D341Med (cell line): Measurements from ENCODE around the gene RGS7BP.
"Not testable (repeated sequence)": the region's sequence is repeated elsewhere in the genome, so short reads cannot be mapped to it uniquely, and the experiment has no call there.

Source experiments
- DNase-seq: peaks from one replicate; pipeline ENCODE4 v3.0.0; 2012; ENCODE audit warnings: low spot score

RGS7BP gene

GRCh38 chr5:64558641-64559040 is 52.8 kb downstream of the RGS7BP start:
- not testable (repeated sequence) for DNase-seq

DNA sequence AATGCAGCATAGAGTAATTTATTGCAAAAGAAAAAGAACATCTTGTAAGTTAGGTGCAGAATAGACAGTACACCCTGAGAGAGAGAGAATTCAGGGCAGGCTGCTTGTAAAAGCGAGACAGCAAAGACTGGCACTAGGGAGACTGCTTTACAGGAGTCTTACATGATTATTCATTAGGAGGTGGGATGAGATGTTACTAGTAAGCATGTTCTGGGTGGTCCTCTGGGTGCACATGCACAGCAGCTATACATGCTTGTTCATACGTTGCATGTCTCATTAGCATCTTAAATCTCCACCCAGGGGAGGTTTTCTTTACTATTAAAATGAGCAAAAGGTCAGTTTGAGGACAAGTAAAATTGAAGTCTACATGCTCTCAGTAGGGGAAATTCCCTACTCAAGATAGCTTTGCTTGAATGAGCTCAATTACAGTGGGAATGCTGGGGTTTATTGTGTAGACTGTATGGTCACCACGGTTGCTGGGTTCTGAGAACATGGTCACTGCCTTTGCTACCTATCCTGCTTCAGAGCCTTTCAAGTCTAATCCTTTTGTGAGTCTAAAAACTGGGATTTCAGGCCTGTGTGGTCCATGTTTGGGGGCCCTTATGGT is 60.6 kb downstream of the RGS7BP start:
- DNase-seq: no peak

DNA sequence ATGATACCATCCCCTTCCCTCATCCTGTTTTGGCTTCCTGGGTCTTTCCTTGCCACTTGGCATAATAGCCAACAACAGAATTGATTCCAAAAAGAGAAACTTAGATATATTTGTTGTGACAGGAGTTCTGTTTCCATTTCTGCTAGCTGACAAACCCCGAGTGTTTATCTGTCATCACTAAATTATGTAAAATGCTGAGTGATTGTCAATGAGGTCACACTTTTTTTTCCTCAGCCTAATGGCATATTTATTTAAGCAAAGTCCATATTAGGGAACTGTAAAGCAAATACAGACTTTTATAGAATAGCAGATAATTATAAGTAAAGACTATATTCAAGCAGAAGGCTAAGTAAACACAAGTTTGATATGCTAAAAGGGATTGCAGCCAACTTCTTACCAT is 64.0 kb downstream of the RGS7BP start:
- DNase-seq: no peak

- no peak for DNase-seq
Measured at GRCh38 chr5:64570395-64570996, 64.7 kb downstream of the RGS7BP start.

GRCh38 chr5:64575561-64575960 is 69.7 kb downstream of the RGS7BP start:
- DNase-seq: no peak

DNA sequence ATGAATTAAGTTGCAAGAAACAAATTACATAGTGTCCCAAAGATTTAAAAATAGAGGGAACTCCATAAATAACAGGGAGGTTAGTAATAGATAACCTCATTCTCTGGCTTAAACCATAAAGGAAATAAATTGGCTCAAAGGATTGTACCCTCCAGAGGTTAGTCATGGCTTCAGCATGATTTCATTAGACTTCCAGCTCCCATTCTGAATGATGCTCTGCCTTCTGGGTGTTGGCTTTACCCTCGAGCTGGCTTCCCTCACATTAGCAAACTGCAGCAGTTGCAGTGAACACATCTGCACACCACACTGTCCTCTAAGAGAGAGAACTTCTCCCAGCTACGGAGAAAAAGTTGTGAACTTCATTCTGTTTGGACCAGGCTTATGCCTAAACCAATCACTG is 70.4 kb downstream of the RGS7BP start:
- DNase-seq: no peak

DNA sequence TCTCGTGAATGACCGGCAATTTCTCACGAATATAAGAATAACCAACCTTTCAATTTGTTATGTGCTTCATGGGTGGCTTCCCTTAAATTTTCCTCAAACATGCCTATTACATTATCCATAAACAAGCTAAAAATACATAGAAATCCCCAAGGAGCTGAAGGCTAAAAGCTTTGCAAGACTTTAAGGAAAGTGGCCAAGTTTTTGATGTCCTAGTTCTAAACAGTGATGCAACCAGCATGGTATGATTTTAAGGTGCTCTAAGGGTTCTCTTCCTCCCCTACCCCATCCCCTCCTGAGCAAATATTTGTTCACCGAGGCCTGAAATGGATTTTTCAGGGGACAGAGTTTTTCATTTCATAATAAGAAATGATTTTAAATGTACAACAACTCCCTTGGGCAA is 79.8 kb downstream of the RGS7BP start:
- DNase-seq: no peak

- DNase-seq: no peak
Measured at GRCh38 chr5:64587370-64587769, 81.6 kb downstream of the RGS7BP start.

- DNase-seq: no peak
Measured at GRCh38 chr5:64592730-64593341, 87.0 kb downstream of the RGS7BP start.

DNA sequence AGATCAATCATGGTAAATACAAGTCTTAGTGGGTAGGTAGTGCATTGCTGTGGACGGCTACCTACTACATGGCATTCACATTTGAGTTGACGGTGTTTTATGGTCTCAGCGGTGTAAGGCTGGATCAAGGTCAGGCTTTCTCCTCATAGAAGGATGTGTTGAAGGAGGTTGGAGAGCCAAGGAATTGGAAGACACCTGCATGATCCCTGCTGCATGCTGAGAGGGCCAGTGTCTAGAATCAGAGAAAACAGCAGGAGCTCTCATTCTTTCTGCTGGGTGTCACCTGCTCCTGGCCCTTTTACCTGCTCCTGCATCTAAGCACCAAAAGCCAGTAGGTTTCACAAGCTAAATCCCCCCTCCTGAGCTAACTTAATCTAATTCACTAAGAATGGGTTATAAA is 88.2 kb downstream of the RGS7BP start:
- DNase-seq: no peak

DNA sequence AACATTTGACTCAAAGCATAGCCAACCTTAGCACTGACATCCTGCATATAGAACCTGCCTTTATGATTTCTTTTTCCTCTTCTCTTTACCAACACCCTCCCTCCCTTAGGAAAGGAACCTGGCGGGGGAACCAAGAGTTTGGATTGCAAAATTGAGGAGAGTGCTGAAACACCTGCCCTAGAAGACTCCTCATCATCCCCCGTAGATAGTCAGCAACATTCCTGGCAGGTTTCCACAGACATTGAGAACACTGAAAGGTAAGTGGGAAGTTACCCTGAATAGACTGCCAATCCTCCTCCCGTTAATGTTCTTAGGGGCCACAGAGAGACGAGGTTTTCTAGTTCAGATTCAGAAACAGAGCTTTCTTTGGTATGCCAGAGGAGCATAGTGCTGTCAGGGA is 88.8 kb downstream of the RGS7BP start:
- no peak for DNase-seq

GRCh38 chr5:64595031-64595855 is 89.4 kb downstream of the RGS7BP start:
- no peak for DNase-seq

- DNase-seq: no peak
Measured at GRCh38 chr5:64599226-64599625, 93.4 kb downstream of the RGS7BP start.

GRCh38 chr5:64603676-64604075 is 97.9 kb downstream of the RGS7BP start:
- DNase-seq: no peak

GRCh38 chr5:64606926-64607325 is 101.1 kb downstream of the RGS7BP start:
- no peak for DNase-seq

DNA sequence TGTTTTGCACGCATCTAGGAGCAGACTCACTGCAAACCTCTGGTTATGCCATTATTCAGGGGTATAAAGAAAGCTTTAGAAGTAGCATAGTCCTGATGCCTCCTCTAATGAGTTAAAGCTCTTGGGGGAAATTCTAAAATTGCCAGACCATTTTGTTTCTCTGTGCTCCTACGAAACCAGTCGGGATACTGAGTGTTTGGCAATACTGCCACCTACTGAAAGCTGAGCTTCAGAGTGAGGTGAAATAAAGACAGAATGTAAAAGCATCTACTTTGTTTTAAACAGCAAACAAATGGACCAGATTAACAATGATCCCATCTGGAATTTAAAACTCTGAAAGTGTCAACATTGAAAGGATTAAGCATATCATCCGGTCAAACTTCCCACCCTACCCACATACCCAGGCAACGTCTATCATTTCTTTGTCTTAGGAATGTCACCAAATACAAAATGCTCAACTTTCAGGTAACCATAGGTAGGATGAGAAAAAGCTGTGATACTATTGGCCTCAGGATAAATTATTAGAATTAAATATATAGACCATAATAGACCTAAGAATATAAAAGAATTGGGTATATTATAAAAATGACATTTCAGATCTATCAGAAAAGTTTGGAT is 106.6 kb downstream of the RGS7BP start:
- DNase-seq: peak; percentile 51

DNA sequence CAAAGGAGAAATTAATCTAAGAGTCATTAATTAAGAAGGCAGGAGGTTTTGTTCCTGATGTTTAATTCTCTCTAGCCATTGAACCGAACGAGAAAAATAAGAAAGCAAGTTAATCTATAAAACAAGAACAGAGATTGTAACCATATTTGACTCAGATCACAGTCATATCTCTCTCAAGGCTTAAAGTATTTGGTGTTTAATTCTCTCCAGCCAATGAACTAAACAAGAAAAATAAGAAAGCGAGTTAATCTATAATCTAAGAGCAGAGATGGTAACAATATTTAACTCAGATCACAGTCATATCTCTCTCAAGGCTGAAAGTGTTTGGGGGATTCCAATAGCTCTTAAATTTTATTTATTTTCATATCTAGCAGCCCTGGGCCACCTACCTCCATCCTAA is 110.1 kb downstream of the RGS7BP start:
- no peak for DNase-seq

GRCh38 chr5:64619609-64620008 is 113.8 kb downstream of the RGS7BP start:
- DNase-seq: no peak

GRCh38 chr5:64622991-64623390 is 117.2 kb downstream of the RGS7BP start:
- no peak for DNase-seq

GRCh38 chr5:64625678-64626077 is 119.9 kb downstream of the RGS7BP start:
- no peak for DNase-seq

DNA sequence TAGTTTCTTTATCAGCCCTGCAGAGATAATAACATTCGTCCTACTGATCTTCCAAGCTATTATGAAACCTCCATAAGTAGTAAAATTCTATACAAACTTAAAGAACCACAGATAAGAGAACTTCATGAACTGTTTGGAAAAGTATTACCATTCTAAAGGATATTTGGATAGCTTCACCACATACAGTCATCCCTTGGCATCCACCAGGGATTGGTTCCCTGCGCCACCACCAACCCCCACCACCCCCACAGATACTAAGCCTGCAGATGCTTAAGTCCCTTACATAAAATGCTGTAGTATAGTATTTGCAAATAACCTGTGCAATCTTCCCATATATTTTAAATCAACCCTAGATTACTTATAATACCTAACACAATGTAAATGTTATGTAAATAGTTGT is 123.1 kb downstream of the RGS7BP start:
- DNase-seq: no peak

DNA sequence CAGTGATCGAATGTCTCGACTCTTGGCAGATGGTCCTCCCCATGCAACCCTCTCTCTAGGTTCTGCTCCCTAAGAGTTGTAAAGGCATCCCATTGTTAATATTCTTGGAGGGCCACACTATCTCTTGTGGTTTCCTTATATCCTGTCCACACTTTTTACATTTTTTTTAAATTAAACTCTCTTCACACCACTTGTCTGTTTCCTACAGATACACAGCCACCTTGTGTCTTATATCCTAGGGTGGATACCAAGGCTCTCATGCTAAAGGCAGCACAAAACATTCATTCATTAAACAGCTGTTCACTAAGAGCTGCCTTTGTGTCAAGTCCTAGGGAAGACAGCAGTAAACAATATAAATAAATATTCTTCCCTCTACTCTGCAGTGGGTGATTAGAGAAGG is 124.0 kb downstream of the RGS7BP start:
- DNase-seq: no peak

- DNase-seq: no peak
Measured at GRCh38 chr5:64632251-64632650, 126.4 kb downstream of the RGS7BP start.
